ENCODE data around the gene RAB5IF. TPM values are rescaled to one million over a fixed set of nuclear protein-coding genes. Genes with fewer than 3 reads are reported as not detected.

RAB5IF gene
- total and polyA plus RNA-seq, 2 of the 13 experiments (the other 11 are each of a cell fraction or from before 2014, with no cell fraction given): 261 to 305 TPM

DNA sequence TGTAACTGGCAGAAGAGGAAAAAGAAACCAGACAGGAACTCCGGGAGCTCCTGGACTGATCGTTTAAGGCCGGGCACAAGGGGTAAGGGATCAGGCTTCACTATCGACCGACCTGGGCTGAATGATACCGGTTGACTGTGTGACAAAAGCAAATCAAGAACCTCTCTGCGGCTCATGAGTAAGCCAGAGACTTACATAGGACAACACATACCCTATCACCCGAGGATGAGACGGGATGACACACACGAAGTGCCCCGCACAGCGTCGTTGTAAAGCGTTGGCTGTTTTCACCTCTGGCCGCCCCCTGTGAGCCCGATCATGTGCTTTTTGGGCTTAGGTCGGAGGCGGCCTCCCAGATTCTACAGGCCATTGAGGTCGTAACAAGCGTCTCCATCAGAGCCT lies 32.9 kb upstream of the RAB5IF start (continued):
- TF ChIP-seq, protein P1, sequence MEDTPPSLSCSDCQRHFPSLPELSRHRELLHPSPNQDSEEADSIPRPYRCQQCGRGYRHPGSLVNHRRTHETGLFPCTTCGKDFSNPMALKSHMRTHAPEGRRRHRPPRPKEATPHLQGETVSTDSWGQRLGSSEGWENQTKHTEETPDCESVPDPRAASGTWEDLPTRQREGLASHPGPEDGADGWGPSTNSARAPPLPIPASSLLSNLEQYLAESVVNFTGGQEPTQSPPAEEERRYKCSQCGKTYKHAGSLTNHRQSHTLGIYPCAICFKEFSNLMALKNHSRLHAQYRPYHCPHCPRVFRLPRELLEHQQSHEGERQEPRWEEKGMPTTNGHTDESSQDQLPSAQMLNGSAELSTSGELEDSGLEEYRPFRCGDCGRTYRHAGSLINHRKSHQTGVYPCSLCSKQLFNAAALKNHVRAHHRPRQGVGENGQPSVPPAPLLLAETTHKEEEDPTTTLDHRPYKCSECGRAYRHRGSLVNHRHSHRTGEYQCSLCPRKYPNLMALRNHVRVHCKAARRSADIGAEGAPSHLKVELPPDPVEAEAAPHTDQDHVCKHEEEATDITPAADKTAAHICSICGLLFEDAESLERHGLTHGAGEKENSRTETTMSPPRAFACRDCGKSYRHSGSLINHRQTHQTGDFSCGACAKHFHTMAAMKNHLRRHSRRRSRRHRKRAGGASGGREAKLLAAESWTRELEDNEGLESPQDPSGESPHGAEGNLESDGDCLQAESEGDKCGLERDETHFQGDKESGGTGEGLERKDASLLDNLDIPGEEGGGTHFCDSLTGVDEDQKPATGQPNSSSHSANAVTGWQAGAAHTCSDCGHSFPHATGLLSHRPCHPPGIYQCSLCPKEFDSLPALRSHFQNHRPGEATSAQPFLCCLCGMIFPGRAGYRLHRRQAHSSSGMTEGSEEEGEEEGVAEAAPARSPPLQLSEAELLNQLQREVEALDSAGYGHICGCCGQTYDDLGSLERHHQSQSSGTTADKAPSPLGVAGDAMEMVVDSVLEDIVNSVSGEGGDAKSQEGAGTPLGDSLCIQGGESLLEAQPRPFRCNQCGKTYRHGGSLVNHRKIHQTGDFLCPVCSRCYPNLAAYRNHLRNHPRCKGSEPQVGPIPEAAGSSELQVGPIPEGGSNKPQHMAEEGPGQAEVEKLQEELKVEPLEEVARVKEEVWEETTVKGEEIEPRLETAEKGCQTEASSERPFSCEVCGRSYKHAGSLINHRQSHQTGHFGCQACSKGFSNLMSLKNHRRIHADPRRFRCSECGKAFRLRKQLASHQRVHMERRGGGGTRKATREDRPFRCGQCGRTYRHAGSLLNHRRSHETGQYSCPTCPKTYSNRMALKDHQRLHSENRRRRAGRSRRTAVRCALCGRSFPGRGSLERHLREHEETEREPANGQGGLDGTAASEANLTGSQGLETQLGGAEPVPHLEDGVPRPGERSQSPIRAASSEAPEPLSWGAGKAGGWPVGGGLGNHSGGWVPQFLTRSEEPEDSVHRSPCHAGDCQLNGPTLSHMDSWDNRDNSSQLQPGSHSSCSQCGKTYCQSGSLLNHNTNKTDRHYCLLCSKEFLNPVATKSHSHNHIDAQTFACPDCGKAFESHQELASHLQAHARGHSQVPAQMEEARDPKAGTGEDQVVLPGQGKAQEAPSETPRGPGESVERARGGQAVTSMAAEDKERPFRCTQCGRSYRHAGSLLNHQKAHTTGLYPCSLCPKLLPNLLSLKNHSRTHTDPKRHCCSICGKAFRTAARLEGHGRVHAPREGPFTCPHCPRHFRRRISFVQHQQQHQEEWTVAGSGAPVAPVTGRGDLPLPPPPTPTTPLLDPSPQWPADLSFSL (CRISPR knock-in tag; IDR thresholded peaks at IDR 0.05): peak; percentile 48; the same call in 1 of the 2 replicates
- TF ChIP-seq TAF15 (IDR thresholded peaks at IDR 0.05; ENCODE audit: low read depth, low read length, poor library complexity, severe bottlenecking): no peak
- TF ChIP-seq MEF2D (CRISPR knock-in tag; IDR thresholded peaks at IDR 0.05): no peak
- TF ChIP-seq, protein P2, sequence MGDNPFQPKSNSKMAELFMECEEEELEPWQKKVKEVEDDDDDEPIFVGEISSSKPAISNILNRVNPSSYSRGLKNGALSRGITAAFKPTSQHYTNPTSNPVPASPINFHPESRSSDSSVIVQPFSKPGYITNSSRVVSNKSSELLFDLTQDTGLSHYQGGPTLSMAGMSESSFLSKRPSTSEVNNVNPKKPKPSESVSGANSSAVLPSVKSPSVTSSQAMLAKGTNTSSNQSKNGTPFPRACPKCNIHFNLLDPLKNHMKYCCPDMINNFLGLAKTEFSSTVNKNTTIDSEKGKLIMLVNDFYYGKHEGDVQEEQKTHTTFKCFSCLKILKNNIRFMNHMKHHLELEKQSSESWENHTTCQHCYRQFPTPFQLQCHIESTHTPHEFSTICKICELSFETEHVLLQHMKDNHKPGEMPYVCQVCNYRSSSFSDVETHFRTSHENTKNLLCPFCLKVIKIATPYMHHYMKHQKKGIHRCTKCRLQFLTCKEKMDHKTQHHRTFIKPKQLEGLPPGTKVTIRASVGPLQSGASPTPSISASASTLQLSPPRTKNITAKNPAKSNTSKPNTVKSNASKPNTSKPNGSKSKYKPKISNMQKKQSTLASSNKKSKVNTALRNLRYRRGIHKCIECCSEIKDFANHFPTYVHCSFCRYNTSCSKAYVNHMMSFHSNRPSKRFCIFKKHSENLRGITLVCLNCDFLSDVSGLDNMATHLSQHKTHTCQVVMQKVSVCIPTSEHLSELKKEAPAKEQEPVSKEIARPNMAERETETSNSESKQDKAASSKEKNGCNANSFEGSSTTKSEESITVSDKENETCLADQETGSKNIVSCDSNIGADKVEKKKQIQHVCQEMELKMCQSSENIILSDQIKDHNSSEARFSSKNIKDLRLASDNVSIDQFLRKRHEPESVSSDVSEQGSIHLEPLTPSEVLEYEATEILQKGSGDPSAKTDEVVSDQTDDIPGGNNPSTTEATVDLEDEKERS (CRISPR knock-in tag; IDR thresholded peaks at IDR 0.05): peak; percentile 52; the same call in 1 of the 2 replicates
- TF ChIP-seq, protein P3, sequence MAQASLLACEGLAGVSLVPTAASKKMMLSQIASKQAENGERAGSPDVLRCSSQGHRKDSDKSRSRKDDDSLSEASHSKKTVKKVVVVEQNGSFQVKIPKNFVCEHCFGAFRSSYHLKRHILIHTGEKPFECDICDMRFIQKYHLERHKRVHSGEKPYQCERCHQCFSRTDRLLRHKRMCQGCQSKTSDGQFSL (CRISPR knock-in tag; IDR thresholded peaks at IDR 0.05): no peak
- no peak for TF ChIP-seq ZNF354B (CRISPR knock-in tag; IDR thresholded peaks at IDR 0.05)
- peak; percentile 65; the same call in 1 of the 2 replicates for TF ChIP-seq REL (CRISPR knock-in tag; conservative IDR thresholded peaks at IDR 0.05)
- TF ChIP-seq ZNF446 (CRISPR knock-in tag; IDR thresholded peaks at IDR 0.05): peak; percentile 72; the same call in 1 of the 2 replicates
- TF ChIP-seq NCOA1 (CRISPR knock-in tag; IDR thresholded peaks at IDR 0.05): peak; percentile 86
- TF ChIP-seq ZSCAN21 (CRISPR knock-in tag; IDR thresholded peaks at IDR 0.05; ENCODE audit: borderline replicate concordance): 0 out of 2 replicates have a peak, but pooled peaks have one; percentile 20
- TF ChIP-seq RBM22 (optimal IDR thresholded peaks at IDR 0.05; ENCODE audit: low read length): peak; percentile 87
- no peak for TF ChIP-seq ATRX (CRISPR knock-in tag; IDR thresholded peaks at IDR 0.05; ENCODE audit: borderline replicate concordance)
- TF ChIP-seq HMGA1 (CRISPR knock-in tag; conservative IDR thresholded peaks at IDR 0.05): no peak
- TF ChIP-seq SIN3B (IDR thresholded peaks at IDR 0.05; ENCODE audit: low read length): 0 out of 2 replicates have a peak, but pooled peaks have one; percentile 34
- TF ChIP-seq ZFP36L2 (CRISPR knock-in tag; IDR thresholded peaks at IDR 0.05): peak; percentile 55; the same call in 1 of the 2 replicates
- TF ChIP-seq, protein P4, sequence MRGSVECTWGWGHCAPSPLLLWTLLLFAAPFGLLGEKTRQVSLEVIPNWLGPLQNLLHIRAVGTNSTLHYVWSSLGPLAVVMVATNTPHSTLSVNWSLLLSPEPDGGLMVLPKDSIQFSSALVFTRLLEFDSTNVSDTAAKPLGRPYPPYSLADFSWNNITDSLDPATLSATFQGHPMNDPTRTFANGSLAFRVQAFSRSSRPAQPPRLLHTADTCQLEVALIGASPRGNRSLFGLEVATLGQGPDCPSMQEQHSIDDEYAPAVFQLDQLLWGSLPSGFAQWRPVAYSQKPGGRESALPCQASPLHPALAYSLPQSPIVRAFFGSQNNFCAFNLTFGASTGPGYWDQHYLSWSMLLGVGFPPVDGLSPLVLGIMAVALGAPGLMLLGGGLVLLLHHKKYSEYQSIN (CRISPR knock-in tag; IDR thresholded peaks at IDR 0.05; ENCODE audit: borderline replicate concordance): peak; percentile 32; the same call in 1 of the 2 replicates

Data from HepG2 (cell line).